COLO668 (cell line): ENCODE measurements around the gene CLIC4.
"Not testable (repeated sequence)": the region's sequence is repeated elsewhere in the genome, so short reads cannot be mapped to it uniquely, and the experiment has no call there.

Source experiments
- DNase-seq: peaks from one replicate; lab custom pipeline; 2025; ENCODE audit not compliant: unreplicated experiment; lab: John Stamatoyannopoulos, UW

Gene CLIC4

GRCh38 chr1:24769656-24770651 lies 24.7 kb downstream of the CLIC4 start:
- DNase-seq = no peak

- DNase-seq = no peak
These were observed 25.6 kb downstream of the CLIC4 start for GRCh38 chr1:24770881-24771280.

GRCh38 chr1:24771574-24771973 lies 26.3 kb downstream of the CLIC4 start:
- DNase-seq = no peak

- no peak for DNase-seq
These were observed 28.4 kb downstream of the CLIC4 start for GRCh38 chr1:24773618-24774017.

- no peak for DNase-seq
These were observed 30.1 kb downstream of the CLIC4 start for GRCh38 chr1:24775348-24775747.

GRCh38 chr1:24775916-24776315 lies 30.7 kb downstream of the CLIC4 start:
- DNase-seq = no peak

- no peak for DNase-seq
These were observed 31.6 kb downstream of the CLIC4 start for GRCh38 chr1:24776821-24777220.

- DNase-seq = no peak
These were observed 32.9 kb downstream of the CLIC4 start for GRCh38 chr1:24778141-24778540.

- not testable (repeated sequence) for DNase-seq
These were observed 34.0 kb downstream of the CLIC4 start for GRCh38 chr1:24779199-24779598.

GRCh38 chr1:24779689-24780464 lies 34.6 kb downstream of the CLIC4 start:
- DNase-seq = no peak

GRCh38 chr1:24780626-24781025 lies 35.4 kb downstream of the CLIC4 start:
- not testable (repeated sequence) for DNase-seq

GRCh38 chr1:24782689-24783088 lies 37.4 kb downstream of the CLIC4 start:
- DNase-seq = no peak

GRCh38 chr1:24783713-24784112 lies 38.5 kb downstream of the CLIC4 start:
- DNase-seq = no peak

- DNase-seq = no peak
These were observed 40.9 kb downstream of the CLIC4 start for GRCh38 chr1:24786191-24786590.

GRCh38 chr1:24790490-24790889 lies 45.2 kb downstream of the CLIC4 start:
- no peak for DNase-seq

GRCh38 chr1:24793447-24794129 lies 48.3 kb downstream of the CLIC4 start:
- DNase-seq = no peak

GRCh38 chr1:24794130-24794502 lies 48.9 kb downstream of the CLIC4 start:
- DNase-seq = not testable (repeated sequence)

GRCh38 chr1:24795236-24795635 lies 50.0 kb downstream of the CLIC4 start:
- DNase-seq = no peak

- no peak for DNase-seq
These were observed 51.3 kb downstream of the CLIC4 start for GRCh38 chr1:24796524-24796923.

- not testable (repeated sequence) for DNase-seq
These were observed 54.0 kb downstream of the CLIC4 start for GRCh38 chr1:24799242-24799641.

- no peak for DNase-seq
These were observed 55.9 kb downstream of the CLIC4 start for GRCh38 chr1:24801176-24801575.
